ENCODE measurements around the gene LRPPRC.
"Not testable (repeated sequence)": the region's sequence is repeated elsewhere in the genome, so short reads cannot be mapped to it uniquely, and the experiment has no call there.

The LRPPRC gene

DNA sequence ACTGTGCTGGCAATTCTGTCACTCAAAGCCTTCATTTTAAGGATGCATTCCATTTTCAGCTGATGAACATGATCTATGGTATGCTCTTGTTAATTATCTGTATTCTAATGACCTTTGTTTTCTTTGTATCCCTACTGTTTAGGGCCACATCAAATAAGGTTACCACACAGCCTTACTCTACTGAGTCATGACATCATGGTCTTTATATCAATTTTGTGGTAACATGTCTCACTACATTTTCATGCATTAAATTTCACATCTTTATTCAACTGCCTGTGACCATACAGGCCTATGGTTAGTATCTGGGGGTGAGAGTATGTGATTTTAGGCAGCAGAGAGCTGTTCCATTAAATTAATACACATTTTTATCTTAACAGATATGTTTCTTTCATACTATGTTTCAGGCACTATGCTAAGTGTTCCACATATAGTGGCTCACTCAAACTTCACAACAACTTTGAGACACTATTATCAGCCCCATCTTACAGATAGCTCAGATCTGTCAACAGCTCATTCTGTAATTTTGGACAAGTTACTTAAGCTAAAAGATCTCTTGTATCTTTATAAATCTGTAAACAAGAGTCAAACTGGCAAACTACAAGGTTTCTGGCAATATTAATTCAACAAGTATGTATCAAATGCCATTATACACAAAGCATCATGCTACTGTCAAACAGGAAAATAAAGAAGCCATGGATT is 18.0 kb downstream of the LRPPRC start:
- DNase-seq (ENCODE audit: low spot score): no peak

DNA sequence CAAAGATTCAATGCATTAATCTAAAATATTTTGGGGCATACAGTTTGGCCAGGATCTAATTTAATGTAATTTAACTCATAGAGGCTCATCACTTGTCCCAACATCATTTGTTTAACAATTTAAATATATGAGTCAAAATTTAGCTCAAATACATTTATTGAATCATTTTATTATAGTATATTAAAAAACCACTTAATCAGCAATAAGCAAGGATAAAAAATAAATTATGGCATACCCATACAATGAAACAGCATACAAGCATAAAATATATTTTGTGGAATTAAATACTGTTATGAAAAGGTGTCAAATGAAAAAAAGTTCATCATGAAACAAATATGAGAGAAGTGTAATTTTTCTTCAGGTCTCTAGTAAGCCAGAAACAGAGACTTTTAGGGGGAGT is 34.9 kb downstream of the LRPPRC start:
- DNase-seq (ENCODE audit: low spot score): no peak

GRCh38 chr2:43958397-43959275 is 37.2 kb downstream of the LRPPRC start:
- no peak for DNase-seq (ENCODE audit: low spot score)

- peak; percentile 30 for DNase-seq (ENCODE audit: low spot score)
Observed at GRCh38 chr2:43950383-43951008, 45.3 kb downstream of the LRPPRC start.

DNA sequence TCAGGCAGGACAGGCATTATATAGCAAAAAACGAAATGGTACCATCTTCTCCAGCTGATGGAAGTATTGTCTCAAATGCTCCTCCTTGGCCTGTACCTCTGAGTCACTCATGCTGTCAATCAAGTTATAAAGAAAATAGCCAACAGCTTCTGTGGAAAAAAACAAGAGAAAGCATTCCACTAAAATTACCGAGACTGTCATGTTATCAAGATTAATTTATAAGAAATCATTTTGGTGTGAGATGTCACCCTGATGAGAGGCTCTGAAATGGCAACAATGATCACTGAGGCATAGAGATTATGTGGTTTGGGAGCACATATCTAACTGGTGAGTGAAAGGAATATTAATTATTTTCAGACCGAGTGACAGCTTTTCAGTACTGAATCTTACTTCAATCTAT is 47.4 kb downstream of the LRPPRC start:
- no peak for DNase-seq (ENCODE audit: low spot score)

DNA sequence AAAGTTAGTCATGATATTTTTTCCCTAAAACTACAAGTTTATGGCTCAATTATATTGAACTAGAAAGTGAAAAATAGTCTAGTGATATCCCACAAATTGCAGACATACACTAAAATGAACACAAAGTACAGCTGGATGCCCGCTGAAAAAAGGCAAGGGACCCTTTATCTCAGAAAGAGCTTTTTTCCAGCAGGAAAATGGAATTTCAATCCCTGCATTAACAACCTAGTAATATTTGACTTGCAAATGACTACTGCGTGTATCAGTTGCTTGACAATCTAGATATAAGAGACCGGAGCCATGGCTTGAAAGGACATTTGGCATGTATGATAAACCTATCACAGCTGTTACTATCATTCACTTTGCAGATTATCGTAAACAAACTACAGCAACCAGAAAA is 49.1 kb downstream of the LRPPRC start:
- DNase-seq (ENCODE audit: low spot score): no peak

DNA sequence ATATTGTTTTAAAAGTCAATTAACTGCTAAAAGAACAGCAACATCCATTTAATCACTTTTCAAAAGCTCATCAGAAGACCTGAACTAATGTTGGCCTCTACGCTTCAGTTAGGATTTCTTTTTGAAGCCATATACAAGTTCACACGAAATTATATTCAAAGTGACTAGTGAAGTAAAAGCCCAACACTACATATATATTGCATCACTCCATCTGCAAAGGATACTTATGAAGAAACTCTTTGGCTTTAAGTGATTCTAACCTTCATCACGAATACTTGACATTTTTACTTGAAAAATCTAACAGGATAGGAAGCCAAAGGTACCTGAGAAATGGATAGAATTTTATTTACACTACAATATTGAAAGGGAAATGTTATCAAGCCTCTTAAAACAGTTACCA is 50.4 kb downstream of the LRPPRC start:
- DNase-seq (ENCODE audit: low spot score): no peak

GRCh38 chr2:43944915-43945314 is 50.9 kb downstream of the LRPPRC start:
- DNase-seq (ENCODE audit: low spot score): no peak

- DNase-seq (ENCODE audit: low spot score): no peak
Observed at GRCh38 chr2:43943809-43944452, 51.9 kb downstream of the LRPPRC start.

DNA sequence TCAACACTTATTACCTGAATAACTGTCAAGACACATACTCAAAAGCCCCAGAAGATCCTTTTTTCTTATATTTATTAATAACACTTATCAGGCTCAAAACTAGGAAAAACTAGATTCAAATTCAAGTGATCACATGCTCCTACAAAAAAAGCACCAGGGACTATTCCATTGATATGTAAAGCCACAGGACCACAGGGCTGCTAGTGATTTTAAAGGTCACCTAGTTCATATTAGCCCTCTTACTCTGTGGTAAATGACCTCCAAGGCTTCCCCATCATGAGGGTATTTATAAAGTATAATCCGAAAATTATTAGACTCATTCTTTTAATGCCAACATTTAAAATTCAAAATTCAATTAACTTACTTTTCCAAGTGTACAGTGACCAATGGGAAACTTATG is 52.5 kb downstream of the LRPPRC start:
- no peak for DNase-seq (ENCODE audit: low spot score)

- DNase-seq (ENCODE audit: low spot score): no peak
Observed at GRCh38 chr2:43942881-43943280, 52.9 kb downstream of the LRPPRC start.

- DNase-seq (ENCODE audit: low spot score): no peak
Observed at GRCh38 chr2:43941966-43942365, 53.8 kb downstream of the LRPPRC start.

- no peak for DNase-seq (ENCODE audit: low spot score)
Observed at GRCh38 chr2:43941359-43941758, 54.4 kb downstream of the LRPPRC start.

- no peak for DNase-seq (ENCODE audit: low spot score)
Observed at GRCh38 chr2:43939695-43940256, 56.0 kb downstream of the LRPPRC start.

GRCh38 chr2:43937269-43937820 is 58.4 kb downstream of the LRPPRC start:
- DNase-seq (ENCODE audit: low spot score): no peak

GRCh38 chr2:43934567-43934966 is 61.2 kb downstream of the LRPPRC start:
- DNase-seq (ENCODE audit: low spot score): no peak

- DNase-seq (ENCODE audit: low spot score): no peak
Observed at GRCh38 chr2:43931293-43931692, 64.5 kb downstream of the LRPPRC start.

GRCh38 chr2:43927442-43927841 is 68.3 kb downstream of the LRPPRC start:
- DNase-seq (ENCODE audit: low spot score): no peak

- DNase-seq (ENCODE audit: low spot score): no peak
Observed at GRCh38 chr2:43925431-43925830, 70.4 kb downstream of the LRPPRC start.

DNA sequence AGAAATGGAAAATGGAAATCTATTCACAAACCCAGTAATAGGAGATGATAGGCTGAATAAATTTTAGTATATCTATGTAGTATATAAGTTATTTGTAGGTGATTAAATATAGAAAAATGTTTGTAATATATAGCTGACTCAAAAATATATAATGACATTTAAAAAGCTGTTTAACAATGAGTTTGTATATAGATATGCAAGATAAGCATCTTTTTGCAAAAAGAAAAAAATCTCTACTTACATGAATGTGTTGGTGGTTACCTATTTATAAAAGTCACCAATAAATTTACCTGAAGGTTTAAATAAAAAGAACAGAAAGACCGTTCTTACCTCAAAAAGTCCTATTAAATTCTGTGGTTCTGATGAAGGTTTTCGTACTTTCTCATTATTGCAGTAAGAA is 71.3 kb downstream of the LRPPRC start:
- DNase-seq (ENCODE audit: low spot score): no peak

DNA sequence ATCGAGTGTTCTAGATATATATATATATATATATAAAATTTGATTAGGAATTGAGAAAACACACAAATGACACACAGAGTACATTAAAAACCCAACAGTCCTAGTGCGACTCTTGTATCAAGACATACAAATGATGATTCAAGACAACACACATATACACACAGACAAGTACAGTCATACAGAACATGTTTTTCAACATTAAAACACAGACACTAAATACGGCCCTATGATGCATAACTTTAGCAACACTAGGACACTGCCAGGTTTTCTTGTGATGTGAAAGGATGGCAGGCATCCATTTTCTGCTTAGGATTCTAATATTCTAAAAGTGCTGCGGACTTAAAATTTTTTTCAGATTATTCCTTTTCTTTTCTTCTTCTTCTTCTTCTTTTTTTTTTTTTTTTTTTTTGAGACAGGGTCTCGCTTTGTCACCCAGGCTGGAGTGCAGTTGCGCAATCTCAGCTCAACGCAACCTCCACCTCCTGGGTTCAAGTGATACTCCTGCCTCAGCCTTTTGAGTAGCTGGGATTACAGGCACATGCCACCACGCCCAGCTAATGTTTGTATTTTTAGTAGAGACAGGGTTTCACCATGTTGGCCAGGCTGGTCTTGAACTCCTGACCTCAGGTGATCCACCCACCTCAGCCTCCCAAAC is 84.5 kb downstream of the LRPPRC start:
- not testable (repeated sequence) for DNase-seq (ENCODE audit: low spot score)
